ENCODE data around the gene COL15A1. TPM values are rescaled to one million over a fixed set of nuclear protein-coding genes. Genes with fewer than 3 reads are reported as not detected.

The COL15A1 gene
- total and polyA plus RNA-seq, 2 of the 8 experiments (the other 6 are each of a cell fraction or from before 2014, with no cell fraction given), result 0.12 to 0.15 TPM

DNA sequence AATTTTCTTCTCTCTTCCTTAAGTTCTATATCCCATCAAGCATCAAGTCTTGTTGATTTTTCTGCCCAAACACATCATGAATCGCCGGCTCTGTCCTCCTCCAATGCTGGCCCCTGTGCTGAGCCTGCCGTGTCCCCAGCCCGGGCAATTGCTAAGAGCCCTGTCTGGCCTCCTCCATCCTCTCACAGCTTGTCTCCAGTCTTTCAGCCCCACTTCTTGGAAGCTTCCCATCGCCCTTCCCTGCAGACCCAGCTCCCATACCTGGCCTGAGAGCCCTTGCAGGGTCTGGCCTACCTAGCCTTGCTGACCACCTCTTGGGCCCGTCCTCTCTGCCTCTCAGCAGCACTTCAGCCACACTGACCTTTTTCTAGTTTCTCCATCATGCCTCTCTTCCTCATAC lies 61.9 kb downstream of the COL15A1 start:
- no peak overlapping the region for H3K4me3 ChIP-seq (ENCODE audit: extremely low read depth in 1 of 4, insufficient read depth in 2 of 4, low read depth in 3 of 4, low read length in 4 of 4)
- no peaks in the 10 kb centered on the region for H3K23me2 ChIP-seq (ENCODE audit: low read depth, low read length)
- no peaks in the 10 kb centered on the region; a peak in 1 of 7 replicates for H3K27me3 ChIP-seq (replicated peaks in 1 of 4; ENCODE audit: control insufficient read depth in 3 of 4, extremely low read depth in 1 of 4, insufficient read depth in 3 of 4, low read length in 3 of 4)
- H3K18ac ChIP-seq (ENCODE audit: extremely low read depth, low read length), result no peak overlapping the region
- no peak overlapping the region for H4K91ac ChIP-seq (replicated peaks; ENCODE audit: insufficient read length, low read length)
- ChIA-PET CTCF (ENCODE audit: partially characterized antibody) (interaction anchor here (0.7 to 1.3 kb wide), 4 partner anchors 10 to 163 kb away, joined by 3 read pairs; no protein-coding TSS in a partner anchor), POLR2A (ENCODE audit: partially characterized antibody) (no interaction called here)
- H2BK12ac ChIP-seq (ENCODE audit: low read depth, low read length), result no peak overlapping the region
- H2BK120ac ChIP-seq (replicated peaks; ENCODE audit: low read depth, low read length), result no peak overlapping the region
- H4K8ac ChIP-seq (ENCODE audit: extremely low read depth, insufficient read depth, low read length), result no peak overlapping the region
- no peak overlapping the region for H3K4me2 ChIP-seq (ENCODE audit: insufficient read depth in 1 of 2, low read depth in 2 of 2, low read length in 2 of 2)
- H3K79me1 ChIP-seq (ENCODE audit: low read depth, low read length), result no peaks in the 10 kb centered on the region
- no peak overlapping the region for H3K9ac ChIP-seq (replicated peaks in 1 of 4; ENCODE audit: extremely low read depth in 1 of 4, low read depth in 3 of 4, low read length in 3 of 4)
- no peak overlapping the region for H3K4ac ChIP-seq (replicated peaks; ENCODE audit: insufficient read length, low read depth, low read length)
- H3K4me1 ChIP-seq (replicated peaks in 1 of 4; ENCODE audit: control insufficient read depth in 3 of 4, insufficient read depth in 4 of 4, low read length in 3 of 4), result peaks cover 0 to 4% (median under 1%) of the 10 kb centered on the region in 4 experiments; a peak in 2 of 7 replicates
- no peak overlapping the region for H2BK20ac ChIP-seq (ENCODE audit: low read length)
- WGBS, 2 experiments (ENCODE audit: extremely low coverage in 1 of 2, insufficient coverage in 1 of 2, insufficient read length in 1 of 2, insufficient replicate concordance in 2 of 2, low coverage in 1 of 2, low lambda C conversion rate in 2 of 2, missing lambda C conversion rate in 1 of 2), result 90% methylated on average over 6 of the region's 6 CpGs; no CpG with 5 or more reads in 1 of the 2 experiments
- H3K56ac ChIP-seq (replicated peaks; ENCODE audit: insufficient read length, low read depth, low read length), result no peak overlapping the region
- H3K14ac ChIP-seq (ENCODE audit: insufficient read length), result no peak overlapping the region
- no peak for DNase-seq (ENCODE audit: low read depth in 1 of 2, low spot score in 2 of 2)
- H2AK5ac ChIP-seq (ENCODE audit: low read depth, low read length), result no peak overlapping the region
- no peak overlapping the region for H3K27ac ChIP-seq (ENCODE audit: low read depth, low read length)
- no peaks in the 10 kb centered on the region for H3K79me2 ChIP-seq (ENCODE audit: control insufficient read depth in 1 of 2, insufficient read depth in 2 of 2, low read length in 2 of 2)
- H2BK5ac ChIP-seq (ENCODE audit: low read depth, low read length), result no peak overlapping the region
- H4K5ac ChIP-seq (ENCODE audit: insufficient read length, low read depth, low read length), result no peak overlapping the region
- no peak overlapping the region for H3K23ac ChIP-seq (ENCODE audit: insufficient read length)
- no peak for FAIRE-seq
- peaks cover 0 to 2% (median 0%) of the 10 kb centered on the region in 4 experiments; a peak in 1 of 8 replicates for H3K36me3 ChIP-seq (ENCODE audit: control insufficient read depth in 2 of 4, insufficient read depth in 4 of 4, low read length in 3 of 4)
- H2AFZ ChIP-seq (ENCODE audit: low read length), result no peak overlapping the region
- H2BK15ac ChIP-seq (ENCODE audit: low read length), result no peak overlapping the region
- H3K9me3 ChIP-seq (ENCODE audit: insufficient read depth in 2 of 2, low read depth in 1 of 2, low read length in 1 of 2), result peaks cover 8 to 14% of the 10 kb centered on the region in 2 experiments
- H4K20me1 ChIP-seq (replicated peaks in 1 of 2; ENCODE audit: control insufficient read depth in 1 of 2, insufficient read depth in 2 of 2, low read length in 2 of 2), result no peaks in the 10 kb centered on the region
- no peak for TF ChIP-seq POLR2A (IDR thresholded peaks at IDR 0.05; ENCODE audit: control extremely low read depth in 1 of 2, low read depth in 2 of 2, low read length in 2 of 2)
- no peak for TF ChIP-seq CHD2 (IDR thresholded peaks at IDR 0.05; ENCODE audit: low read length)
- no peak for TF ChIP-seq USF2 (IDR thresholded peaks at IDR 0.05; ENCODE audit: low read length)
- no peak for TF ChIP-seq PHF8 (conservative IDR thresholded peaks at IDR 0.05; ENCODE audit: low read depth, low read length)

Measured in H1 (cell line).